ENCODE measurements around the gene LDLRAD2. TPM values are rescaled to one million over a fixed set of nuclear protein-coding genes. Genes with fewer than 3 reads are reported as not detected.

LDLRAD2 gene
- total RNA-seq, 1 experiment from 2014 or later: 1.0 TPM

DNA sequence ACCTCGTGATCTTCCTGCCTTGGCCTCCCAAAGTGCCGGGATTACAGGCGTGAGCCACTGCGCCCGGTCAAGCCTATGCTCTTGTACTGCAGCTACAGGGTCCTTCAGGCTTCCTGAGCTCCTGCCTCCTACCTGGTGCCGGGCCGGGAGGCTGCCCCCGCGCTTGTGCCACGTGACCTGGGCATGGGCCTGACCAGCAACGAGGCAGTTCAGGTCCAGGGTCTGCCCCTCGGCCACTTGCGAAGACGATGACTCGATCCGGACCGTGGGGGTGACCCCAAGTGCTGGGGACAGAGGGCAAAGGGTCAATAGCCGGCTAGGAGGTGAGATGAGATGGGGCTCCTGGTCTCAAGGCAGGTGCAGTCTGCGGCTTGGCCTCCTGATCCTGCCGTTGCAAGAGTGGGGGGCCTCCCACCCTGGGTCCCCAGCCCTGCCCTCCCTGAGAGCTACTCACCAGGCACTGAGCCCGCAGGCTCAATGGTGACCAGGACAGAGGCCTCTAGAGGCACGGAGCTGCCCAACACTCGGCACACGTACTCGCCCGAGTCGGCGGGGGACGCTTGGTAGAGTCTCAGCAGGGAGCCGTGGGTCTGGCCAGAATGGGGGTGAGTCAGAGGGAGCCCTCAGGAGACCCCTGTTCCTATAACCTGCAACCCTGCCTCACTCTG lies 38.0 kb downstream of the LDLRAD2 start:
- TF ChIP-seq, protein P1, sequence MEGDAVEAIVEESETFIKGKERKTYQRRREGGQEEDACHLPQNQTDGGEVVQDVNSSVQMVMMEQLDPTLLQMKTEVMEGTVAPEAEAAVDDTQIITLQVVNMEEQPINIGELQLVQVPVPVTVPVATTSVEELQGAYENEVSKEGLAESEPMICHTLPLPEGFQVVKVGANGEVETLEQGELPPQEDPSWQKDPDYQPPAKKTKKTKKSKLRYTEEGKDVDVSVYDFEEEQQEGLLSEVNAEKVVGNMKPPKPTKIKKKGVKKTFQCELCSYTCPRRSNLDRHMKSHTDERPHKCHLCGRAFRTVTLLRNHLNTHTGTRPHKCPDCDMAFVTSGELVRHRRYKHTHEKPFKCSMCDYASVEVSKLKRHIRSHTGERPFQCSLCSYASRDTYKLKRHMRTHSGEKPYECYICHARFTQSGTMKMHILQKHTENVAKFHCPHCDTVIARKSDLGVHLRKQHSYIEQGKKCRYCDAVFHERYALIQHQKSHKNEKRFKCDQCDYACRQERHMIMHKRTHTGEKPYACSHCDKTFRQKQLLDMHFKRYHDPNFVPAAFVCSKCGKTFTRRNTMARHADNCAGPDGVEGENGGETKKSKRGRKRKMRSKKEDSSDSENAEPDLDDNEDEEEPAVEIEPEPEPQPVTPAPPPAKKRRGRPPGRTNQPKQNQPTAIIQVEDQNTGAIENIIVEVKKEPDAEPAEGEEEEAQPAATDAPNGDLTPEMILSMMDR (conservative IDR thresholded peaks at IDR 0.05): no peak
- H3K79me2 ChIP-seq (ENCODE audit: insufficient read depth, low read length): no peaks in the 10 kb centered on the region
- H2BK15ac ChIP-seq (ENCODE audit: low read depth, low read length): no peak overlapping the region
- H3K9me3 Mint-ChIP-seq: no peaks in the 10 kb centered on the region
- H3K27me3 ChIP-seq (ENCODE audit: insufficient read depth, low read length): no peaks in the 10 kb centered on the region
- no peak overlapping the region for H3K27ac Mint-ChIP-seq
- no peak overlapping the region for H3K23ac ChIP-seq (ENCODE audit: insufficient read length, low read depth, low read length)
- H3K4me2 ChIP-seq (ENCODE audit: insufficient read depth, insufficient read length, low read length): no peak overlapping the region
- H3K14ac ChIP-seq (ENCODE audit: insufficient read depth, low read length): no peak overlapping the region
- no peak overlapping the region for H3K9ac ChIP-seq (ENCODE audit: extremely low read depth, insufficient read length, low read length)
- no peaks in the 10 kb centered on the region for H3K79me1 ChIP-seq (ENCODE audit: insufficient read depth, low read depth, low read length, poor library complexity, severe bottlenecking)
- H2BK120ac ChIP-seq (ENCODE audit: low read depth, low read length, poor library complexity, severe bottlenecking): no peak overlapping the region
- H4K91ac ChIP-seq (ENCODE audit: insufficient read length, low read depth, low read length): no peak overlapping the region
- no peak overlapping the region for H3K4me3 Mint-ChIP-seq
- H3K27ac ChIP-seq (ENCODE audit: insufficient read length, low read depth, low read length): no peak overlapping the region
- DNase-seq: no peak
- no peaks in the 10 kb centered on the region for H3K9me3 ChIP-seq (ENCODE audit: control insufficient read depth, low read depth, low read length)
- no peak overlapping the region for H2AFZ ChIP-seq (ENCODE audit: low read length)
- no peak overlapping the region for H3T11ph ChIP-seq (ENCODE audit: low read length)
- no peaks in the 10 kb centered on the region for H3K4me1 ChIP-seq (ENCODE audit: insufficient read depth, low read length)
- H4K20me1 ChIP-seq (ENCODE audit: control insufficient read depth, insufficient read depth, insufficient read length): no peaks in the 10 kb centered on the region
- H4K5ac ChIP-seq (ENCODE audit: insufficient read length, low read depth, low read length): no peak overlapping the region
- H2BK12ac ChIP-seq (ENCODE audit: insufficient read length, low read depth, low read length): no peak overlapping the region
- no peak overlapping the region for H2AK5ac ChIP-seq (ENCODE audit: insufficient read length, low read length)
- no CpG with 5 or more reads among the region's 30 CpGs for WGBS (ENCODE audit: extremely low coverage, insufficient read length, low lambda C conversion rate)
- no peak overlapping the region for H2BK5ac ChIP-seq (ENCODE audit: insufficient read length, low read length)
- H3K27me3 Mint-ChIP-seq (ENCODE audit: low read depth): peaks cover 1% of the 10 kb centered on the region; the same call in 1 of the 2 replicates
- no peaks in the 10 kb centered on the region for H3K23me2 ChIP-seq (ENCODE audit: insufficient read length, low read depth, low read length, poor library complexity, severe bottlenecking)
- no peaks in the 10 kb centered on the region for H3K4me1 Mint-ChIP-seq
- H3K18ac ChIP-seq (ENCODE audit: insufficient read length, low read depth, low read length): no peak overlapping the region
- H4K8ac ChIP-seq (replicated peaks; ENCODE audit: insufficient read length, low read depth, low read length): no peak overlapping the region
- no peak overlapping the region for H2BK20ac ChIP-seq (ENCODE audit: low read depth, low read length, poor library complexity, severe bottlenecking)
- no peak overlapping the region for H3K4ac ChIP-seq (ENCODE audit: low read depth, low read length)
- peaks cover 8 to 64% (median 43%) of the 10 kb centered on the region in 3 experiments; a peak in 6 of 7 replicates for H3K36me3 Mint-ChIP-seq (ENCODE audit: insufficient read depth in 1 of 3, low read depth in 3 of 3)
- H3K56ac ChIP-seq (ENCODE audit: insufficient read length, low read depth, low read length): no peak overlapping the region
